DND-41 (cell line): ENCODE results near the gene GATA3.

Experiments
- ATAC-seq: fragments of 200-7000 bp; cut with Tn5 transposase; 3 replicates; pipeline ENCODE4 v1.9.1; 2021; ENCODE audit warnings: low read depth; ENCODE audit not compliant: insufficient read depth
- DNase-seq: peaks from one replicate; pipeline ENCODE4 v3.0.0-alpha.2; 2020
- H2AFZ ChIP-seq: 2 replicates; pipeline ENCODE4 v1.6.0; 2012; ENCODE audit warnings: low read depth, low read length
- H3K27ac ChIP-seq: 2 replicates; pipeline ENCODE4 v1.5.1; 2012; ENCODE audit warnings: low read length, inconsistent platforms
- H3K27me3 ChIP-seq: fragments of 200-600 bp; sonication (generic); 2 replicates; pipeline ENCODE4 v1.6.0; 2012; ENCODE audit warnings: low read length, mild to moderate bottlenecking, inconsistent platforms; ENCODE audit not compliant: insufficient read depth, poor library complexity
- H3K36me3 ChIP-seq: 2 replicates; pipeline ENCODE4 v1.5.1; 2012; ENCODE audit warnings: low read length, inconsistent platforms; ENCODE audit not compliant: insufficient read depth
- H3K4me1 ChIP-seq: 2 replicates; pipeline ENCODE4 v1.5.1; 2012; ENCODE audit warnings: mild to moderate bottlenecking, low read length; ENCODE audit not compliant: insufficient read depth
- H3K4me2 ChIP-seq: 2 replicates; pipeline ENCODE4 v1.6.0; 2012; ENCODE audit warnings: mild to moderate bottlenecking, moderate library complexity, low read length, inconsistent platforms; ENCODE audit not compliant: insufficient read depth
- H3K4me3 ChIP-seq, 2 experiments: fragments of 200-600 bp in 1 of 2; shearing (Covaris generic) in 1 of 2; 2 replicates each; pipeline ENCODE4 v1.5.1; 2012 to 2016; ENCODE audit warnings: inconsistent platforms in 2 of 2, low read length in 2 of 2, mild to moderate bottlenecking in 2 of 2, low read depth in 1 of 2, moderate library complexity in 1 of 2
- H3K79me2 ChIP-seq: 2 replicates; pipeline ENCODE4 v1.6.0; 2012; ENCODE audit warnings: low read length, inconsistent platforms; ENCODE audit not compliant: insufficient read depth
- H3K9ac ChIP-seq: 2 replicates; pipeline ENCODE4 v1.6.0; 2012; ENCODE audit warnings: low read depth, mild to moderate bottlenecking, inconsistent platforms, low read length, moderate library complexity
- H3K9me3 ChIP-seq: 2 replicates; pipeline ENCODE4 v1.5.1; 2012; ENCODE audit warnings: low read length, moderate library complexity, mild to moderate bottlenecking, inconsistent platforms; ENCODE audit not compliant: insufficient read depth, severe bottlenecking
- H4K20me1 ChIP-seq: 2 replicates; pipeline ENCODE4 v1.6.0; 2012; ENCODE audit warnings: low read length; ENCODE audit not compliant: insufficient read depth
- CTCF ChIP-seq: IDR thresholded peaks from 2 replicates; pipeline ENCODE4 v1.5.1; 2012; ENCODE audit warnings: borderline replicate concordance, low read length, moderate library complexity, mild to moderate bottlenecking; ENCODE audit not compliant: poor library complexity, severe bottlenecking; ENCODE audit errors: extremely low read depth
- EZH2 ChIP-seq: IDR thresholded peaks from 3 replicates; pipeline ENCODE4 v1.6.1; 2012; ENCODE audit warnings: borderline replicate concordance, low read depth, mild to moderate bottlenecking, moderate library complexity, low read length, inconsistent platforms; ENCODE audit not compliant: severe bottlenecking

Gene GATA3

GRCh38 chr10:8037199-8037801 lies 17.2 kb upstream of the GATA3 start:
- no peak overlapping the region for H3K27ac ChIP-seq
- TF ChIP-seq EZH2 = no peak
- TF ChIP-seq CTCF = no peak
- H3K4me3 ChIP-seq = no peak overlapping the region
- peaks cover 5% of the 10 kb centered on the region for H3K27me3 ChIP-seq
- H4K20me1 ChIP-seq = no peaks in the 10 kb centered on the region
- ATAC-seq = no peak
- H3K79me2 ChIP-seq = no peaks in the 10 kb centered on the region
- H3K4me1 ChIP-seq = no peaks in the 10 kb centered on the region
- DNase-seq = no peak
- no peak overlapping the region for H2AFZ ChIP-seq
- no peak overlapping the region for H3K9ac ChIP-seq
- H3K4me2 ChIP-seq = no peak overlapping the region
- H3K36me3 ChIP-seq = no peaks in the 10 kb centered on the region
- no peaks in the 10 kb centered on the region for H3K9me3 ChIP-seq

GRCh38 chr10:8037941-8038894 lies 16.3 kb upstream of the GATA3 start:
- ATAC-seq = no peak
- no peak overlapping the region for H3K4me2 ChIP-seq
- no peaks in the 10 kb centered on the region for H3K9me3 ChIP-seq
- H3K79me2 ChIP-seq = no peaks in the 10 kb centered on the region
- H2AFZ ChIP-seq = no peak overlapping the region
- peaks cover 5% of the 10 kb centered on the region for H3K27me3 ChIP-seq
- no peak overlapping the region for H3K27ac ChIP-seq
- no peak for TF ChIP-seq CTCF
- TF ChIP-seq EZH2 = no peak
- no peaks in the 10 kb centered on the region for H3K4me1 ChIP-seq
- H4K20me1 ChIP-seq = no peaks in the 10 kb centered on the region
- DNase-seq = no peak
- H3K9ac ChIP-seq = no peak overlapping the region
- no peaks in the 10 kb centered on the region for H3K36me3 ChIP-seq
- no peak overlapping the region for H3K4me3 ChIP-seq

- ATAC-seq (no peak), DNase-seq (no peak)
- Histone ChIP-seq H3K27ac (no peak overlapping the region), H3K27me3 (peaks cover 5% of the 10 kb centered on the region), H3K79me2 (no peaks in the 10 kb centered on the region), H4K20me1 (no peaks in the 10 kb centered on the region), H3K4me2 (no peak overlapping the region), H3K36me3 (no peaks in the 10 kb centered on the region), H2AFZ (0 out of 2 replicates have a peak overlapping the region, but pooled peaks have one; percentile 5), H3K4me1 (no peaks in the 10 kb centered on the region), H3K9ac (no peak overlapping the region), H3K9me3 (no peaks in the 10 kb centered on the region), H3K4me3 (no peak overlapping the region)
- TF ChIP-seq CTCF (no peak), EZH2 (no peak)
Measured at GRCh38 chr10:8039321-8039881, 15.1 kb upstream of the GATA3 start.
